GM12878 (cell line): ENCODE measurements around the gene COL20A1.

Experiments
- RAD21 ChIP-seq: IDR thresholded peaks from 2 replicates; pipeline ENCODE4 v1.6.1; 2011; ENCODE audit warnings: mild to moderate bottlenecking, low read depth, low read length, moderate library complexity; ENCODE audit not compliant: insufficient read depth
- SRF ChIP-seq, 2 experiments: IDR thresholded peaks; 2 replicates each; pipeline ENCODE4 v1.6.1; 2011; ENCODE audit warnings: low read depth in 2 of 2, low read length in 2 of 2, mild to moderate bottlenecking in 1 of 2, moderate library complexity in 1 of 2
- TF ChIP-seq, protein P1 (sequence below), 3 experiments: IDR thresholded peaks in 2 of 3; conservative IDR thresholded peaks in 1 of 3; 2 replicates each; pipeline ENCODE4 v1.5.1; 2011; ENCODE audit warnings: low read depth in 3 of 3, low read length in 3 of 3, mild to moderate bottlenecking in 3 of 3, control low read depth in 2 of 3, moderate library complexity in 2 of 3, inconsistent platforms in 1 of 3, mixed read lengths in 1 of 3; ENCODE audit not compliant: control insufficient read depth in 2 of 3, insufficient read depth in 1 of 3; ENCODE audit errors: extremely low read depth in 1 of 3

DNA sequence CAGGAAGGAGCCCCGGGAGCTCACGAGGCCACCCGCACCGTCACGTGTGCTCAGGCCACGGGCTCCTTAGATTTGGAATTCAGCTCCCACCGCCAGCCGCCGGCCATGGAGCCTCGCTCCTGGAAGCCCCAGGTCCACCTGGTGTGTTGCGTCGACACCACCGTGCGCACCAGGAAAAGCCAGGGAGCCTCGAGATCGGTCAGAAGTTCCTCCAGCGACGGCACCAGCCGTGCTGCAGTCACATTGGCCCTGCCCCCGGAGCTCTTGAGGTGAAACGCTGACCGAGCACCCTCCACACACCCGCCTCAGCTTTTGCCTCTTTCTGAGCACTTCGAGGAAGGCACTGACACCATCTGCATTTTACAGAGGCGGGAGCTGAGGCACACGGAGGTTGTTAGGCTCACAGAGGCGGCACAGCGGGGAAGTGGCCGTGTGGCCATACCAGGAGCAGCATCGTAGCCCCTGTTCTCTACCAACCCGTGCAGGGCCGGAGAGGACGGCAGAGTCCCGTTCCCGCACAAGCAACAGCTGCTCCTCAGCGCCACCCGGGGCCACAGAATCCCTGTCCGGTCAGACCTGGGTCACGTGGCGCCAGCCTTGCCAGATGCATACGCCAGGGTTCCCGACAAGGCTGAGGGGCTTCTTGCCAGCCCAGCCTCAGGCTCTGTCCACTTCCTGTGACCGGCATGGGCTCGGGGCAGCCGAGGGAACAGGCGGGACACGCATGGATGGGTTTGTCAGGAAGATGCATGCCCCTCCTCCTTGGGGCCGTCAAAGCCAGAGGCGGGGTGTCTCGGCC is 46.3 kb upstream of the COL20A1 start:
- TF ChIP-seq, protein P1, sequence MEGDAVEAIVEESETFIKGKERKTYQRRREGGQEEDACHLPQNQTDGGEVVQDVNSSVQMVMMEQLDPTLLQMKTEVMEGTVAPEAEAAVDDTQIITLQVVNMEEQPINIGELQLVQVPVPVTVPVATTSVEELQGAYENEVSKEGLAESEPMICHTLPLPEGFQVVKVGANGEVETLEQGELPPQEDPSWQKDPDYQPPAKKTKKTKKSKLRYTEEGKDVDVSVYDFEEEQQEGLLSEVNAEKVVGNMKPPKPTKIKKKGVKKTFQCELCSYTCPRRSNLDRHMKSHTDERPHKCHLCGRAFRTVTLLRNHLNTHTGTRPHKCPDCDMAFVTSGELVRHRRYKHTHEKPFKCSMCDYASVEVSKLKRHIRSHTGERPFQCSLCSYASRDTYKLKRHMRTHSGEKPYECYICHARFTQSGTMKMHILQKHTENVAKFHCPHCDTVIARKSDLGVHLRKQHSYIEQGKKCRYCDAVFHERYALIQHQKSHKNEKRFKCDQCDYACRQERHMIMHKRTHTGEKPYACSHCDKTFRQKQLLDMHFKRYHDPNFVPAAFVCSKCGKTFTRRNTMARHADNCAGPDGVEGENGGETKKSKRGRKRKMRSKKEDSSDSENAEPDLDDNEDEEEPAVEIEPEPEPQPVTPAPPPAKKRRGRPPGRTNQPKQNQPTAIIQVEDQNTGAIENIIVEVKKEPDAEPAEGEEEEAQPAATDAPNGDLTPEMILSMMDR (IDR thresholded peaks at IDR 0.05 in 2 of 3, conservative IDR thresholded peaks at IDR 0.05 in 1 of 3; ENCODE audit: control insufficient read depth in 2 of 3, extremely low read depth in 1 of 3, insufficient read depth in 1 of 3, low read depth in 3 of 3, low read length in 3 of 3) = no peak
- no peak for TF ChIP-seq SRF (IDR thresholded peaks at IDR 0.05; ENCODE audit: low read depth in 2 of 2, low read length in 2 of 2)
- no peak for TF ChIP-seq RAD21
